PC-9 (cell line): ENCODE measurements around the gene TNFSF13B. TPM values are rescaled to one million over a fixed set of nuclear protein-coding genes. Genes with fewer than 3 reads are reported as not detected.

Experiments used
- BruUV-seq: library from RNA; stranded (reverse); fragments of 400-500 nt; replicated peaks from 2 replicates; lab custom pipeline; 2021; lab: Mats Ljungman, UMichigan
- CTCF ChIA-PET: fragments of 300-600 bp; sonication (Branson Sonifier 250); formaldehyde crosslinking; loops from one replicate; lab custom pipeline; 2022; ENCODE audit warnings: antibody characterized with exemption; lab: Charles Lee
- POLR2A ChIA-PET: fragments of 300-600 bp; sonication (Branson Sonifier 250); formaldehyde crosslinking; loops from one replicate; lab custom pipeline; 2022; ENCODE audit warnings: antibody characterized with exemption; ENCODE audit not compliant: unreplicated experiment; lab: Charles Lee
- DNase-seq, 2 experiments: peaks; one replicate each; pipeline versions ENCODE4 v3.0.0 to v3.0.0-alpha.2; 2015 to 2022; ENCODE audit warnings: mixed read lengths in 1 of 2
- H2AFZ ChIP-seq: fragments of 200-600 bp; sonication (generic); 2 replicates; pipeline ENCODE4 v1.8.1; 2017; ENCODE audit warnings: antibody characterized with exemption
- H3F3A ChIP-seq: fragments of 200-600 bp; sonication (generic); 2 replicates; pipeline ENCODE4 v1.8.1; 2017; ENCODE audit warnings: antibody characterized with exemption, mild to moderate bottlenecking, low read depth; ENCODE audit not compliant: insufficient read depth
- H3K27ac ChIP-seq: fragments of 200-600 bp; sonication (generic); 2 replicates; pipeline ENCODE4 v1.6.1; 2016; ENCODE audit warnings: mixed run types
- H3K27me3 ChIP-seq: fragments of 200-600 bp; sonication (generic); 2 replicates; pipeline ENCODE4 v1.6.1; 2016; ENCODE audit warnings: low read depth, mixed run types; ENCODE audit not compliant: insufficient read depth
- H3K36me3 ChIP-seq: fragments of 200-600 bp; sonication (generic); 2 replicates; pipeline ENCODE4 v1.6.1; 2016; ENCODE audit warnings: low read depth, mixed run types
- H3K4me1 ChIP-seq: fragments of 200-600 bp; sonication (generic); replicated peaks from 2 replicates; pipeline ENCODE4 v1.6.1; 2016; ENCODE audit warnings: mixed run types; ENCODE audit not compliant: insufficient read depth
- H3K4me2 ChIP-seq: fragments of 200-600 bp; sonication (generic); 2 replicates; pipeline ENCODE4 v1.6.1; 2017; ENCODE audit warnings: mixed run types
- H3K4me3 ChIP-seq: fragments of 200-600 bp; sonication (generic); 2 replicates; pipeline ENCODE4 v1.6.1; 2016; ENCODE audit warnings: mixed run types
- H3K79me2 ChIP-seq: fragments of 200-600 bp; sonication (generic); 2 replicates; pipeline ENCODE4 v1.6.1; 2017; ENCODE audit warnings: low read depth, mixed run types
- H3K9me2 ChIP-seq: fragments of 200-600 bp; sonication (generic); 2 replicates; pipeline ENCODE4 v1.8.1; 2017; ENCODE audit warnings: mild to moderate bottlenecking; ENCODE audit not compliant: insufficient read depth
- H3K9me3 ChIP-seq: fragments of 200-600 bp; sonication (generic); 2 replicates; pipeline ENCODE4 v1.8.1; 2016; ENCODE audit warnings: low read depth; ENCODE audit not compliant: insufficient read depth
- H4K20me1 ChIP-seq: fragments of 200-600 bp; sonication (generic); 2 replicates; pipeline ENCODE4 v1.8.1; 2017; ENCODE audit not compliant: insufficient read depth
- EZH2 ChIP-seq: fragments of 200-600 bp; sonication (generic); IDR thresholded peaks from 2 replicates; pipeline ENCODE4 v1.8.0; 2017; ENCODE audit warnings: antibody characterized with exemption, low read depth
- intact Hi-C: fragments of 100-400 bp; cut with micrococcal nuclease; formaldehyde crosslinking; loops from one replicate; pipeline ENCODE4 v1.10.0; 2022; ENCODE audit not compliant: unreplicated experiment
- total RNA-seq: library from RNA; stranded (reverse); gene quantifications from 2 replicates; pipeline ENCODE4 v1.2.3, GENCODE V29; 2021
- TF ChIP-seq, protein P1 (sequence below): fragments of 200-600 bp; sonication (generic); conservative IDR thresholded peaks from 2 replicates; pipeline ENCODE4 v1.6.1; 2017; ENCODE audit warnings: mixed run types, antibody characterized with exemption, mild to moderate bottlenecking, moderate library complexity

TNFSF13B gene
- total RNA-seq, 1 experiment from 2014 or later, result 2.0 TPM

DNA sequence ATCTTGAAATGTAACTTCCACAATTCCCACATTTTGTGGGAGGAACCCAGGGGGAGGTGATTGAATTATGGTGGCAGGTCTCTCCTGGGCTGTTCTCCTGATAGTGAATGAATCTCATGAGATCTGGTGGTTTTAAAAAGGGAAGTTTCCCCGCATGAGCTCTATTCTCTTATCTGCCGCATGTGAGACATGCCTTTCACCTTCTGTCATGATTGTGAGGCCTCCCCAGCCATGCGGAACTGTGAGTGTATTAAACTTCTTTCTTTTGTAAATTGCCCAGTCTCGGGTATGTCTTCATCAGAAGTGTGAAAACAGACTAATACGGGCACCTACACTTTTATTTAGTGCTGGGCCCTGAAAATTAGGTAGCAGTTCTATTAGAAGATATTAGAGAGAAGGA is 45.8 kb downstream of the TNFSF13B start:
- ChIA-PET POLR2A (no interaction called here), CTCF (no interaction called here)
- Histone ChIP-seq H3F3A (no peaks in the 10 kb centered on the region), H3K4me3 (no peak overlapping the region), H3K27me3 (peaks cover 59% of the 10 kb centered on the region), H2AFZ (no peak overlapping the region), H3K27ac (no peak overlapping the region), H3K4me1 (no peaks in the 10 kb centered on the region), H3K79me2 (no peaks in the 10 kb centered on the region), H3K9me2 (no peaks in the 10 kb centered on the region), H3K36me3 (no peaks in the 10 kb centered on the region), H4K20me1 (no peaks in the 10 kb centered on the region), H3K9me3 (peaks cover 2% of the 10 kb centered on the region; the same call in 1 of the 2 replicates), H3K4me2 (no peak overlapping the region)
- no TSS peak for BruUV-seq
- intact Hi-C loops, result no loop called here
- TF ChIP-seq, protein P1, sequence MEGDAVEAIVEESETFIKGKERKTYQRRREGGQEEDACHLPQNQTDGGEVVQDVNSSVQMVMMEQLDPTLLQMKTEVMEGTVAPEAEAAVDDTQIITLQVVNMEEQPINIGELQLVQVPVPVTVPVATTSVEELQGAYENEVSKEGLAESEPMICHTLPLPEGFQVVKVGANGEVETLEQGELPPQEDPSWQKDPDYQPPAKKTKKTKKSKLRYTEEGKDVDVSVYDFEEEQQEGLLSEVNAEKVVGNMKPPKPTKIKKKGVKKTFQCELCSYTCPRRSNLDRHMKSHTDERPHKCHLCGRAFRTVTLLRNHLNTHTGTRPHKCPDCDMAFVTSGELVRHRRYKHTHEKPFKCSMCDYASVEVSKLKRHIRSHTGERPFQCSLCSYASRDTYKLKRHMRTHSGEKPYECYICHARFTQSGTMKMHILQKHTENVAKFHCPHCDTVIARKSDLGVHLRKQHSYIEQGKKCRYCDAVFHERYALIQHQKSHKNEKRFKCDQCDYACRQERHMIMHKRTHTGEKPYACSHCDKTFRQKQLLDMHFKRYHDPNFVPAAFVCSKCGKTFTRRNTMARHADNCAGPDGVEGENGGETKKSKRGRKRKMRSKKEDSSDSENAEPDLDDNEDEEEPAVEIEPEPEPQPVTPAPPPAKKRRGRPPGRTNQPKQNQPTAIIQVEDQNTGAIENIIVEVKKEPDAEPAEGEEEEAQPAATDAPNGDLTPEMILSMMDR, result no peak
- TF ChIP-seq EZH2, result no peak
- DNase-seq, result no peak

DNA sequence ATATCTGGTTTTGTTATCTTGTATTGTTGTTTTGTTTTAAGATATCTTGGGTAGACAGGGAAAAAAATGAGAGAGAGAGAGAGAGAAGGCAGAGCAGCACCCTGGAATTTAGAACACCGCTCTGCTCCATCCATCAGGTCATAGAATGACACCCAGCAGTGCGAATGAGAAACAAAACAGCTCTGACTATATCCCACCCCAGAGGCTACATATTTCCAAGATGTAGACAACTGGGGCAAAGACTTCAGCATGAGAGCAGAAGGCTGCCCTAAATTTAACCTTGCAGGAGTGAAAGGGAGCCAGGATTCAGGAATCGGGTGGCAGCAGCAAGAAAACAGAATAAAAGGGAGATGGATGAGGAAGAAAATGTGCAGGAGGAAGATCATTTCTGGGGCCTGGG is 46.5 kb downstream of the TNFSF13B start:
- no peak overlapping the region for H3K4me3 ChIP-seq
- DNase-seq, result no peak
- peaks cover 66% of the 10 kb centered on the region for H3K27me3 ChIP-seq
- H3K27ac ChIP-seq, result no peak overlapping the region
- TF ChIP-seq, protein P1, result no peak
- ChIA-PET POLR2A (no interaction called here), CTCF (no interaction called here)
- no TSS peak for BruUV-seq
- no peaks in the 10 kb centered on the region for H3K4me1 ChIP-seq
- H3K36me3 ChIP-seq, result no peaks in the 10 kb centered on the region
- H3F3A ChIP-seq, result no peaks in the 10 kb centered on the region
- H3K4me2 ChIP-seq, result no peak overlapping the region
- peaks cover 2% of the 10 kb centered on the region; the same call in 1 of the 2 replicates for H3K9me3 ChIP-seq
- H3K9me2 ChIP-seq, result no peaks in the 10 kb centered on the region
- H2AFZ ChIP-seq, result no peak overlapping the region
- H4K20me1 ChIP-seq, result no peaks in the 10 kb centered on the region
- H3K79me2 ChIP-seq, result no peaks in the 10 kb centered on the region
- intact Hi-C loops, result no loop called here

DNA sequence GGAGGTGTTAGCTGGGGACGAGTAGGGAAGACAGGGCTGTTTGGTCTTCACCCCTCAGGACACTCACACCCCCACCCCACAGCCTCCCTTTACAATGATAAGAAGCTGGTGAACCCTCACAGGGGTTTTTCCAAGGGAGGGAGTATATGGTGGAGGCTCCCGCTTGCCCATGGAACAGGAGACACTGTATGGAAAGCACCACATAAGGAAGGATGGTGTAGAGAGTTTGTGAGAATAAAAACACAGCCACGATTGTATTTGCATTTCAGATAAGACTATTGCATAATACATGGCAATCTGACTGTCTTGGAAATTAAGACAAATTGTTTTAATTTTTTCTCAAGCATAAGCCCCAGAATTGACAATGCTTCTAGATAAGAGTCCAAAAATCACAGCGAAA is 46.9 kb downstream of the TNFSF13B start:
- H3F3A ChIP-seq, result no peaks in the 10 kb centered on the region
- no peaks in the 10 kb centered on the region for H3K36me3 ChIP-seq
- no peak overlapping the region for H3K4me2 ChIP-seq
- no peaks in the 10 kb centered on the region for H3K4me1 ChIP-seq
- no TSS peak for BruUV-seq
- no peaks in the 10 kb centered on the region for H4K20me1 ChIP-seq
- POLR2A ChIA-PET, result no interaction called here
- intact Hi-C loops, result no loop called here
- peaks cover 70% of the 10 kb centered on the region for H3K27me3 ChIP-seq
- CTCF ChIA-PET, result no interaction called here
- H3K9me2 ChIP-seq, result no peaks in the 10 kb centered on the region
- DNase-seq, result no peak
- TF ChIP-seq EZH2, result no peak
- TF ChIP-seq, protein P1, result no peak
- H3K79me2 ChIP-seq, result no peaks in the 10 kb centered on the region
- H3K27ac ChIP-seq, result no peak overlapping the region
- no peak overlapping the region for H3K4me3 ChIP-seq
- peaks cover under 1% of the 10 kb centered on the region; the same call in 1 of the 2 replicates for H3K9me3 ChIP-seq
- no peak overlapping the region for H2AFZ ChIP-seq
